ENCODE results near the gene JADE1. TPM values are rescaled to one million over a fixed set of nuclear protein-coding genes. Genes with fewer than 3 reads are reported as not detected.

Gene JADE1
- total RNA-seq, 1 donor from 2014 or later, result 23.0 TPM

GRCh38 chr4:128862608-128863311, 53.3 kb downstream of the JADE1 start:
- intact Hi-C loops (cut with DNase I), result loop anchor here (5.0 to 10.0 kb wide), 6 partner anchors 230 to 670 kb away; partner anchors contain the start of genes PGRMC2 and SCLT1
- DNase-seq (ENCODE audit: low spot score), result no peak

DNA sequence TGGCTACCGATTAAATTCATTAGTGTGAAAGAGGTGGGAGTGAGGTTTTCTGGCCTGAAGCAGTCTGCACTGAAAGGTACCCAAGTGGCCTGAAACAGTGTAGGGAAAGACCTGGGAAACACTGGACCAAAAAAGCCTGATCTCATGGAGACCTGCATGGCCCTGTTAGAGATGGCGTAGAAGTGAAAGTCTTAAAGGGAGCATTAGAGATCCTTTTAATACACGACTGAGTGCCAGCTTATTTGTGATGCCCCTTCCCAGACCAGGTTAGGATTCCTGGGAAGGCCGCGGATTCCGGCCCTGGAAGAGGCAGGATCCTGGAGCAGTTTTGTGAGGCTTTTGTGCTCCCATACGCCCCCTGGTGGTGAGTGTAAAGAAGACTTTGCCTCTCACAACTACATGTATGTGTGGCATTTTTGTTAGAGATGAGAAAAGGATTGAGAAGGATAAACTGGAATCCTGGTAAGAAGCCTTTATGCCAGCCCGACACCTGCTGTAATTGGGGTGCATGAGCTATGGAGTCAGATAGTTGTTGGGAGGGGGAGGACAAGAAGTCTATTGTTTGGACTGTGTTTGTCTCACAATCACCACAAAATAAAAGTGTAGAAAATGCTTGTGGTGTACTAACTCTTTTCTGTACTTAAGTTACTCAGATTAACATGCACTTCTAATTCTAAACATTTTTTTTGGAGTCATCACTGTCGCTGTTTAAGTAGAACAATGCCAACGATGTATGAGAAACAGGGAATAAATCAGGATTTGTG, 54.0 kb downstream of the JADE1 start:
- DNase-seq (ENCODE audit: low spot score), result peak; percentile 89
- intact Hi-C loops (cut with DNase I), result loop anchor here (5.0 to 10.0 kb wide), 6 partner anchors 229 to 671 kb away; partner anchors contain the start of genes PGRMC2 and SCLT1

DNA sequence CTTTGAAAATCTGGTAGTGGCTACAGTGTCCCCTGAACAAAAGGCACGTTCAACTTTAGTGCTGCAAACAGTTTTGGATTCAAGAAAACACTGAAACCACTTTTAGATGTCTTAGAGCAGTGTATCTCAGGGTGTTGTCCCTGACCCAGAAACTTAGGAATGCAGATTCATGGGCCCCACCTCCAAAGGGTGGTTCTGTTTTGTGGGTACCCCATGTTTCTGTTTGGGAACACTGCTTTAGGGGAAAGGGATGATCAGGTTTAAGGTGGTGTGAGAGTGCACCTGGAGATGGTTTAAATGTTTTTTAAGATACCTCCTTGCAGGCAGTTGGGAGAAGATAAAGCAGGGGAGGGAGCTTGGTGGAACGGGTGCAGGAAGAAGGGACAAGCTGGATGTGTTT, 55.6 kb downstream of the JADE1 start:
- intact Hi-C loops (cut with DNase I), result loop anchor here (10.0 kb wide), 2 partner anchors 440 to 580 kb away; partner anchors contain the start of gene PGRMC2
- no peak for DNase-seq (ENCODE audit: low spot score)

- DNase-seq (ENCODE audit: low spot score), result no peak
- intact Hi-C loops (cut with DNase I), result loop anchor here (10.0 kb wide), 2 partner anchors 441 to 581 kb away; partner anchors contain the start of gene PGRMC2
These were observed 56.8 kb downstream of the JADE1 start for GRCh38 chr4:128866269-128866668.

DNA sequence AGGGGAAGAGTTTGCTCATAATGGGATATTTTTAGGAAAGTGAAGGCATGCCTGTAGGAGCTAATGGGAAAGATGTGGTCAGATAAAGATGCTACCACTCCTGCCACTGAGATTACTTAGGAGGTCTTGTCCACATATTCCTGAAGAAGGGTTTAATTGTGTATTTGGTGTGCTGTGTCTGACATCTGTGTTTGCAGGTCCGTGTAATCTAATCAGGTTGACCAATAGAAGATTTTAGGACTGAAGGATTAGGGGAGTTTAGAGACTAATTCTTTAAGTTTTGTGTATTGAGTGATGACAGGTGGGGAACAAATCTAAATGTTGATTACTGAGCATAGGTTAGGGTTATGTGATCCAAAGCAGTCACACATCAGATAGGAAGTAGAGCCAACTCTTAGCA, 57.2 kb downstream of the JADE1 start:
- intact Hi-C loops (cut with DNase I), result loop anchor here (10.0 kb wide), 2 partner anchors 442 to 582 kb away; partner anchors contain the start of gene PGRMC2

DNA sequence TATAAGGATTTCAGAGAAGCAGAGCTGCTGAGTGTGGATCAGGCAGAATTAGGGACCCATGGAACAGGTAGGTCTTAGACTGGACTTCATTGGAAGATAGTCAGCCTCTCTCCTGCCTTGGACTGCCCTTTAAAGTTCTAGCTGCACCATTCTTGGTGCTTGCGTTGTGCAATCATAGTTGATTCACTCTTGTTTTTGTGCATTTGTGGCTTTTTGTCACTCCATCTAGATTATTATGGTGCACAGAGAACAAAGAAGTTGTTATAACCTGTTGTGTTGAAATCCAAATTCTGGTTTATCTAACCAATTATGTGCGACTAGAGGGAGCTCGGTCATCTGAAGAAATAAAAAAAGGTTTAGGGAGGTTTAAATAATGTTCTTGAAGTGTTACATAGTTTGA, 59.3 kb downstream of the JADE1 start:
- intact Hi-C loops (cut with DNase I), result loop anchor here (10.0 kb wide), 2 partner anchors 444 to 584 kb away; partner anchors contain the start of gene PGRMC2
- DNase-seq (ENCODE audit: low spot score), result no peak

More for the DNA sequence above, 57.2 kb downstream of the JADE1 start:
- no peak for DNase-seq (ENCODE audit: low spot score)

DNA sequence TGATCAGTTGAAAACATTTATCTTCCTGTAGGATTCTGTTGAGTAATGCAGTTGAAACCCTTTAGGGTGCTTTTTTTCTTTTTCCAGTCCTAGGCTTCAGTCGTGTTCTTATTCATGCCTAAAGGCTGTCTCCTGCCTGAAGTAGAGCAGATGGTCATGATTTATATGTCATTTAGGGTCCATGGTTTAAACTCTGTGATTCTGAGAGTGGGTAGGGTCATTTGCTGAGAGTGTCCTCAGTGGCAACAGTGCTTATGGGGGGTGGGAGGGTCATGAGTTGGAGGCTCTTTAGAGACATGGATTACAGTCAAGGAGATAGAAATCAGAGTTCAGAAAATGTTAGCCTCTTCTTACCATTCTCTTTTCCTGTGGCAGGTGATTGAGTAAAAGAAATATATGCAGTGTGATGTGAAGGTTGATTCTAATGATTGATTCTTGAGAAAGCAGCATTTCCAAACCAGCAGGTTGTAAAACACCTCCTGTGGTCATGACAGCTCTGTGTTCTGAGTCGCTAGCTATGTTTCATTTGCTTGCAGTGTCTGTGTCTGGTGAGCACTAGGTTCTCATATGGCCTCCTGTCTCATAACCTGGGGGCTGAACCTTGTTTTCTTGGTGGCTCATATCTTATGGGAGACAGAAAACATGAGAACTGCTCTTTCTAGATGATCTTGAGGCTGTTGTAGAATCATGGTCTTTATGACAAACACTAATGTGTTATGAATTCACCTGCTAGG, 60.4 kb downstream of the JADE1 start:
- DNase-seq (ENCODE audit: low spot score), result no peak
- intact Hi-C loops (cut with DNase I), result loop anchor here (10.0 kb wide), 2 partner anchors 445 to 585 kb away; partner anchors contain the start of gene PGRMC2

DNA sequence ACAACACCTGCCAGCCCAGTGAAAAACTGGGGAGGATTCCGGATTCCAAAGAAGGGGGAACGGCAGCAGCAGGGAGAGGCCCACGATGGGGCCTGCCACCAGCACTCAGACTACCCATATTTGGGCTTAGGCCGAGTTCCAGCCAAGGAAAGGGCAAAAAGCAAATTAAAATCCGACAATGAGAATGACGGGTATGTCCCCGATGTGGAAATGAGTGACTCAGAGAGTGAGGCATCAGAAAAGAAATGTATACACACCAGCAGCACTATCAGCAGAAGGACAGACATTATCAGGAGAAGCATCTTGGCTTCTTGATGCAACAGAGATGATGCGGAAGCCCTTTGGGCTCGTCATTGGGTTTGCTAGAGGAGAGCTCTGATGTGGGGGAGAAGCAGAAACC, 62.4 kb downstream of the JADE1 start:
- intact Hi-C loops (cut with DNase I), result no loop called here
- no peak for DNase-seq (ENCODE audit: low spot score)

GRCh38 chr4:128876200-128876599, 66.7 kb downstream of the JADE1 start:
- DNase-seq (ENCODE audit: low spot score), result no peak
- intact Hi-C loops (cut with DNase I), result no loop called here

GRCh38 chr4:128877934-128878333, 68.4 kb downstream of the JADE1 start:
- intact Hi-C loops (cut with DNase I), result no loop called here

DNA sequence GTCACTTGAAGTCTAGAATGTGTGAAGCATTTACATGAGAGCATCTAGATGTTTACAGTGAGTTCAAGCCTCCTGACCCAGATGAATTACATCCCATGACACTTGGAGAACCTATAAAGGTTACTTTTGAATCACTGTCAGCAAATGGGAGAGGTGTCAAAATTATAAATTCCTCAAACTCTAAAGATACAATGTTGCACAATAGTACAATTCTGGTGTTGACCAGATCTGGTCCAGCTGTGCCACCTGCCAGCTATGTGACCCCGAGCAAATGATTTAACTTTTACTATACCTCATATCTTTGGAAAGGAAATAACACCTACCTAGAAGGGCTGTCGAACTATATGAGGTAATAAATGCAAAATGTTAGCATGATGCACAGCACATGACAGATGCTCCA, 69.8 kb downstream of the JADE1 start:
- no peak for DNase-seq (ENCODE audit: low spot score)
- intact Hi-C loops (cut with DNase I), result no loop called here

More at GRCh38 chr4:128877934-128878333, 68.4 kb downstream of the JADE1 start:
- no peak for DNase-seq (ENCODE audit: low spot score)

DNA sequence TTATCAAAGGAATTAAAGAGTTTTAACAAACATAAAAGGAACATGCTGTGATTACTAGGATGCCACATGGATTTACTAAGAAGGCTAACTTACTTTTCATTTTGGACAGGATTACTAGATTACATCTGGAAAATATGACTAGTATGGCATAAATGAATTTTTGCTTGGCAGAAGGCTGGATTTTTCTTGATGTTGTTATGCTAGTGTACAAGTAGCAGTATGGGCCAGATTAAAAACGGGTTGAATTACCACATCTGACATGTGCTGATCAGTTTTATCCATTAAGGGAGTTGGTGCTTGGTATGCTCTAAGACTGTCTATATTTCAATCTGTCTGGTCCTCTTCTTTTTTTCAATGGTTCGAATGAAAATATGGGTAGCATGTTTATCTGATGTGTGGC, 70.5 kb downstream of the JADE1 start:
- no peak for DNase-seq (ENCODE audit: low spot score)
- intact Hi-C loops (cut with DNase I), result no loop called here

DNA sequence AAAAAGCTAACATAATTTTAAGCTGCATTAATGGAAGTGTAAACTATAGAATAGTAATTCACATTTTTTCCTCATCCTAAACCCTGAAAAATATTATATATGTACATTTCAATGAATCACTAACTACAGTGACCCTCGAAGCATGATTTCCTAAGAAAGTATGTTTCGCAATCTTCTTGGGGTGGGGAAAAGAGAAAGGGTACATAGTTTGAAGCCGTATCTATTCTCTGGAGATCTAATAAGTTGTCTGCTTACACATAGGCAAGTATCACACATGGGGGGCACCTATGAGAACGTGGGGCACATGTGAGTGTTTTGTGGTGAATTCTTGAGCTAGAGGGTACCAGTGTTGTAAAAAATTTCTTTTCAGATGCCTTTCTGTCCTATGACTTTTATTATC, 71.2 kb downstream of the JADE1 start:
- intact Hi-C loops (cut with DNase I), result no loop called here
- no peak for DNase-seq (ENCODE audit: low spot score)

DNA sequence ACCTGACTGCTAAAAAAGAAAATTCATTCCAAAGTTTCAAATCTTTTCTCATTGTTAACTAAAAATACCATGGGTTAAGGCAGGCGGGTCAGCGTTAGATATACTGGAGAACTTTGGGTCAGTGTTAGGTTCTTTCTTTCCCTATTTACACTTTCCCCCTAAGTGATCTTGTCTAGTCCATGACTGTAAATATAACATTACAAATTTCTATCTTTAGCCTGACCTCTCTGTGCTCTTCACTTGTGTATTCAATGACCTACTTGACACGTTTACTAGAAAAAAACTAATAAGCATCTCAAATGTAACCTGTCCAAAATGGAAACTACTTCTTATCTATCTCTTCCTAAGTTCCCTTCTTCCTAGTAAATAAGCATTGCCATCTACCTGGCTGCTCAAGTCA, 95.3 kb downstream of the JADE1 start:
- intact Hi-C loops (cut with DNase I), result no loop called here
- no peak for DNase-seq (ENCODE audit: low spot score)

DNA sequence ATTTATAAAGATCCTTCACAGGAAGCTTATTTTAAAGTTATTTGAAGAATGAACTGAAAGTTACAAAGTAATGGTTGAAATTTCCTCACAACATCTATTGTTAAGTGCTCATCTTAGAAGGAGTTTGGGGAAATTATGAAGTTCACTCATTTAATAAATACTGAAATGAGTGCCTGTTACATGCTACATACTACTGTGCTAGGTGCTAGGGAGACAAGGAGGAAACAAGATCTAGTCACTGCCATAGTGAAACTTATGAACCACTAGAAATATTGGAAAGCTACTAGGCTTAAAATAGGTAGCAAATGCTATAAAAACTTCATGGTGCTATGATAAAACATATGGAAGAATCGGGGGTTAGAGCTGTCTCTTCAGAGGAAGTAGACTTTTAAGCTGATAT, 97.1 kb downstream of the JADE1 start:
- no peak for DNase-seq (ENCODE audit: low spot score)
- intact Hi-C loops (cut with DNase I), result no loop called here

DNA sequence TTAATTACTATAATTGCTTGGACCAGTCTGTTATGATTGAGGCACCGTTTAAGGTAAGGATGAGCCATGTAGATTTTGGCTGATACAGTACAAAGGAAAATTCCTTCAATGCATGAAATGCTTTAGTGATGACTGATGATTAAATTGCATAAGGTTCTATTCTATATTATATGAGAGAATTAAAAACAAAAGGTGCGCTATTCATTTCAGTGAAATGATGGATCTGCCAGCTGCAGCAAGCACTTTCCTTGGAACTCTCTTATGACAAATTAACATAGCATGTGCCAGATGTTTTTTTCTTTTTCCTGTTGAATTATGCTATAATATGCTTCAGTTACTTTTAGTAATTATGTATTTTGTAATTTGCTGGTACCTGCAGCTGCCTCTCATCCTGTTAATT, 98.5 kb downstream of the JADE1 start:
- DNase-seq (ENCODE audit: low spot score), result no peak
- intact Hi-C loops (cut with DNase I), result no loop called here

GRCh38 chr4:128908735-128909134, 99.2 kb downstream of the JADE1 start:
- intact Hi-C loops (cut with DNase I), result no loop called here
- no peak for DNase-seq (ENCODE audit: low spot score)

DNA sequence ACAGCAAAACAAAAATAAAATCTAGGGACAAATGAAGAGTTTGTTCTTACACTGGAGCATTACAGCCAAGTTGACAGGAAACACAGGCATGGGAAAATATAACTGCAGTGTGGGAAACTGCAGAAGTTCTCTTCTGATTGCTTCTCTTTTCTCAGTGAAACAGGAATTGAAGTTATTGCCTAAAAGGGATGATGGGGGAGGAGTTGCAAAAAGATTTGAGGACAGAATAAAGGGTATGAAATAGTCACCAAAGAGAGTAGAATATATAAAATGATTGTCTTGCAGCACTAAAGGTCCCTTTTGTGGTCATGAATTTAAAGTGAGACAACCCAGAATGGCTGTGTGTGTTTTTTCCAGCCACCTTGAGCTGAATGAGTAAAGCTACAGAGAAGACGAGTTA, 103.7 kb downstream of the JADE1 start:
- intact Hi-C loops (cut with DNase I), result no loop called here
- no peak for DNase-seq (ENCODE audit: low spot score)

GRCh38 chr4:128915544-128915943, 106.0 kb downstream of the JADE1 start:
- DNase-seq (ENCODE audit: low spot score), result no peak
- intact Hi-C loops (cut with DNase I), result no loop called here

- DNase-seq (ENCODE audit: low spot score), result no peak
- intact Hi-C loops (cut with DNase I), result no loop called here
These were observed 107.3 kb downstream of the JADE1 start for GRCh38 chr4:128916832-128917231.
